Activated CD4-positive, alpha-beta T cell treated with anti-CD3 and anti-CD28 coated beads for 24 hours (primary cell): ENCODE measurements around the gene ACBD7.

Source experiments
- DNase-seq, 2 donors: peaks; one replicate each; pipeline ENCODE4 v3.0.0-alpha.2; 2020; ENCODE audit warnings: low read depth in 2 of 2

ACBD7 gene

DNA sequence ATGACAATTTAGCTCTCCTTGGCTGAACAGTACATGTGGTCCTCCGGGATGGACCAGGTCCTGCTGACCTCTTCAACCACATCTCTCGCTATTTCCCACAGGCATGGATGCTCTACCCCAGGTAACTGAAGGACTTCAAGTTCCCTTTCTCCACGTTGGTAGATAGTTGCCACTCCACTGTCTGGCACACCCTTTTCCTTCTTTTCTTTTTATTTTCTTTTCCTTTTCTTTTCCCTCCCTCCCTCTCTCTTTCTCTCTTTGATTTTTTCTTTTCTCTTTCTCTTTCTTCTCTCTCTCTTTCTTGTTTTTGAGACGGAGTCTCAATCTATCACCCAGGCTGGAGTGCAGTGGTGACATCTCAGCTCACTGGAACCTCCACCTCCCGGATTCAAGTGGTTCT is 2.8 kb upstream of the ACBD7 start:
- DNase-seq: no peak

- DNase-seq: no peak
These were observed 4.1 kb downstream of the ACBD7 start for GRCh38 chr10:15084502-15084922.

GRCh38 chr10:15083674-15084501 is 4.7 kb downstream of the ACBD7 start:
- no peak for DNase-seq

GRCh38 chr10:15075421-15075820 is 13.2 kb downstream of the ACBD7 start:
- DNase-seq: no peak

- DNase-seq: no peak
These were observed 16.2 kb downstream of the ACBD7 start for GRCh38 chr10:15072358-15072757.

DNA sequence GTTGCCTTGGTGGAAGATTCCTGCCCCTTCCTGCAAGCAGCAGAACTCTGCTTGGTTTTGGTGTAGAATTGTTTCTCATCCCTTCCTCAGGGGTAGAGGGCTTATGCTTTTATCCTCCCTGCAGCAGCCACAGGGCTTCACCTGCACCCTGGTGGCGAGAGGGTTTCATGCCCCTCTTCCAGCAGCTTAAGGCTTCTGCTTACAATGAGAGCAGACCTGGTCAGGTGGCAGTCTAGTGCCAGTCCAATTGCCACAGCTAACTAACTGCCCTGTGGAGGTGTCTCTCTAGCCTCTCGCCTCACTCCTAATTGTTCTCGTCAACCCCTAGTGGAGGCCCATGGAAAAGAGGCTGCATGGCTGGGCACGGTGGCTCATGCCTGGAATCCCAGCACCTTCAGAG is 19.3 kb downstream of the ACBD7 start:
- no peak for DNase-seq

- no peak for DNase-seq
These were observed 19.8 kb downstream of the ACBD7 start for GRCh38 chr10:15068802-15069201.

DNA sequence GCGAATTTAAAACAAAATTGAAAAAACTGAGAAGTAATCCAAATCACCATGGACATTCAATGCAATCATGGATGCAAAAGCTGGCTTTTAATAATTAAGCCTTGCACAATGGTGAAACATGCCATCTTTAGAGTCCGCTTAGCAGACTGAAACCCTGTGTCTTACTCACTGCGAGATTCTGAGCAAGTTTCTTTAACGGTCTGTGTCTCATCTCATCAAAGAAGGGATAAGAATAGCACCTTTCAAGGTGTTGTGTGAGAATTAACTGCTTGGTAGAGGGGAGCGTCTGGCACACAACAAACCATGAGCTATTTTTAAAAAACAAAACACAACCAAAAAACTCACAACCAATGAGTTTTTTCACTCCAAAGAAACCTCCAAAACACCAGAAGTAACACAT is 21.4 kb downstream of the ACBD7 start:
- no peak for DNase-seq

DNA sequence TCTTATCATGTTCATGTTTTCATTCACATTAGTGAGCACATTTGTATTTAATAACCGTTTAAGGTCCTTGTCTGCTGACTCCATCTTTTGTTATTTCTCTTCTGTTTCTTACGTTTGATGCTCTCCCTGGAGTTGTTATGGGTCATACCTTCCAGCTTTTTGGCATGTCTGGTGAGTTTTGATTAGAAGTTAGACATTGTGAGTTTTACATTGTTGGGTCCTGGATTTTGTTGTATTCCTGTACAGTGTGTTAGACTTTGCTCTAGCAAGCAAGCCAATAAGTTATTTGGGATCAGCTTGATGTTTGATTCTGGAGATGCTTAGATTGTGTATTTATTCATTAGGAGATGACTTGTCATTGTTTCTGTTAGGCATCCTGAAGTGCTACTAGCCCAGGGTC is 27.9 kb downstream of the ACBD7 start:
- DNase-seq: no peak

DNA sequence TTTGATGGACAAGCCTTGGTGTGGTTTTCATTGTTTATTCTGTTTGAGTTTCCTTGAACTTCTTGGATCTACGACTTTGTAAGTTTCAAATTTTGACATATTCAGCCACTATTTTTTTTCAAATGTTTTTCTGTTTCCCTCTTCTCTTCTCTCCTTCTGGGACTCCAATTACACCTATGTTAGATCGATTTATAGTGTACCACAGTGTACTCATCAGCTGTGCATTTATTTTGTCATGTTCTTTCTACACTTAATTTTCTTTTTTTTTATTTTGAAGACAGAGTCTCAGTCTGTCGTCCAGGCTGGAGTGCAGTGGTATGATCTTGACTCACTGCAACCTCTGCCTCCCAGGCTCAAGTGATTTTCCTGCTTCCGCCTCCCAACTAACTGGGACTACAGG is 28.7 kb downstream of the ACBD7 start:
- DNase-seq: no peak

GRCh38 chr10:15058689-15059088 is 29.9 kb downstream of the ACBD7 start:
- DNase-seq: no peak

GRCh38 chr10:15053061-15053460 is 35.5 kb downstream of the ACBD7 start:
- DNase-seq: no peak

GRCh38 chr10:15052121-15052520 is 36.5 kb downstream of the ACBD7 start:
- no peak for DNase-seq

GRCh38 chr10:15049533-15049932 is 39.0 kb downstream of the ACBD7 start:
- no peak for DNase-seq

DNA sequence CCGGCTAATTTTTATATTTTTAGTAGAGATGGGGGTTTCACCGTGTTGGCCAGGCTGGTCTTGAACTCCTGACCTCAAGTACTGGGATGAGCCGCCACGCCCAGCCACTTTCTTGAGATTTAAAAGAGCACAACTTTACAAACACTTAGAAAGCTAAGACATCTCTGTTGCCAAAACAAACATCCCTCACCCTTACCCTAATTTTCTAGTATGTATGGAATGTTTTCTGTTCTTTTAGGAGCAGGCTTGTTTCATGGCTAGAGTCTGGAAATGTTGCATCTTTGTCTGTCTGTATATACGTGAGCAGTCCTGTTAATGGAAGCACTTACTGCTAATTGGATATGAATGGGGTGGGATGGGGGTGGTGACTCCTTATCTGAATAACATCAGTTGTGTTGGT is 42.0 kb downstream of the ACBD7 start:
- DNase-seq: no peak

DNA sequence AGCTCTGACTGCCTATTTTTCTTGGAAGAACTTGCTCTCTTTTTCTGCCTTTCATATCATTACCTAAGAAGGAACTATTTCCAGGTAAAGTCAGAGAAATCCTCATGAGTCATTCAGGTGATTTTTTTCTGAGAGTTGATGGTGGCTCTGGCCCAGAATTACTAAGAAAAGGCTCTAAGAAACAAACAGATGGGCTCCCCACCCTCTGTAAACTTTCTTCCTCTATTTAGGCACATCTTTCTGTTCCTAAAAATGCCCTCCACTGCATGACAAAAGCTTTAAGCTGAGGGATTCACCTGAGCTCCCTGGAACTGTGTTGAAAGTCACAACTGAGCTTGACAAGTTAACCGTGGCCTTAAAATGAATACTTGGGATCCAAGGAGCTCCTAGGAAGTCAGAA is 43.2 kb downstream of the ACBD7 start:
- DNase-seq: no peak

DNA sequence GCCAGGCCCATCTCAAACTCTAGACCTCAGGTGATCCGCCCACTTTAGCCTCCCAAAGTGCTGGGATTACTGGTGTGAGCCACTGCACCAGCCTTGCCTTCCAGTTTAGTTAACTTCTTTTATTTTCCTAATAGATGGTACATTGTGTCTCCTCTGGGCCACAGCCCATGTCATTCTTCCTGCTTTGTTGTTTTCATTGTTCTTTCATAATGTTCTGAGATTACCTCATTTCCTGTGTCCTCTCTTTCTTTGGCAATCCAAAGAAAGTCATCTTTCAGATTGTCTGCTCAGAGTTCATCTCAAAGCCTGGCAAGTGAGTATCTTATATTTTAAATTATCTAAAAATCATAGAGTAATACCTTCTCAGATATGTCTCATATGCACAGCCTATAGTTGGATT is 44.9 kb downstream of the ACBD7 start, which contains the start of gene OLAH:
TSS of gene OLAH (plus strand) at position 270 of the 400 bp plus-strand sequence. CDS start 3,346 bp downstream, outside the sequence.
- DNase-seq: no peak

DNA sequence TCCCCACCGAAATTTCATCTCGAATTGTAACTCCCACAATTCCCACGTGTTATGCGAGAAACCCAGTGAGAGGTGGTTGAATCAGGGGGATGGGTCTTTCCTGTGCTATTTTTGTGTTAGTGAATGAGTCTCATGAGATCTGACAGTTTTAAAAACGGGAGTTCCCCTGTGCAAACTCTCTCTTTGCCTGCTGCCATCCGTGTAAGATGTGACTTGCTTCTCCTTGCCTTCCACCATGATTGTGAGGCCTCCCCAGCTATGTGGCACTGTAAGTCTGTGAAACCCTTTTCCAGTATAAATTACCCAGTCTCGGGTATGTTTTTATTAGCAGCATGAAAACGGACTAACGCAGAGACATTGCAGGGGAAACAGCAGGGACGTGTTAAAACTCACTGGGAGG is 50.2 kb downstream of the ACBD7 start:
- DNase-seq: no peak

- DNase-seq: no peak
These were observed 50.9 kb downstream of the ACBD7 start for GRCh38 chr10:15037691-15038090.

- no peak for DNase-seq
These were observed 52.9 kb downstream of the ACBD7 start for GRCh38 chr10:15035385-15036301.

DNA sequence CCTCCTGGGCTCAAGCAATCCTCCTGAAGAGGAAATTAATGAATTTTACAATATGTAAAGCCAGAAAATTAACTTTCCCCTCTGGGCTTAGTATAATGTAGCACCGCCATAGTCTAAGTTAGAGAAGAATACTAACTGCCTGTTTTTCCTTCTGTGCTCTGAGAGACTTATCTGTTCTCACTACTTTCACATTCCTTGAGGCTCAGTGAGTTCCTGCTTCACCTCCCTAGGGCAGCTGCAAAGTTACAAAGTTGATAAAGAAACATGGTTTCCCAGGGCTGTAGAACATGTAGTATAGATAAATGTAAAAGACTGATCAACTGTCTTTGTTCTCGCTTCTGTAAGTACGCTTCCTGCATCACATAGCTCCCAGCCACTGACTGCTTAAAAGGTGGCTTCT is 60.8 kb downstream of the ACBD7 start:
- no peak for DNase-seq
